CD4-positive, alpha-beta T cell treated with Interleukin-6 at 100 ng/mL for 8 hours (primary cell): ENCODE results near the gene GALNTL6.

ENCODE experiments used
- DNase-seq: peaks from one replicate; pipeline ENCODE4 v3.0.0-alpha.2; 2020; ENCODE audit warnings: mixed read lengths, low spot score

GALNTL6 gene

DNA sequence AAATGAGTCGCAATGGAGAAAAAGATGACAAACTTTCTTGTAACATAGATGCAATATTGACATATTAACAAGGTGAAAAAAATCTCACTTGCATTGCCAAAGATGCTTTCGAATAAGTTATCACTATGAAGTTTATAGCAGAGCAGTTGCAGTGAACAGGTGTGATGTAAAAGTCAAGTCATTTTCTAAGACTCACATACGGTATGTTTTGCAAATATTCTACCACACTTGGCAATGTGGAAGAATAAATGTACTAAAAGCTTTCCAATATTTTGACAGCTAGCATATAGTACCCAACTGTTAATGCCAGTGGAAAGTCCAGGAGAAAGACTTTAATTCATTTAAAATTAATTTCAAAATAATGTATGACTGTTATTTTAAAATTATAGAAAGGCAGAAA, 76.5 kb downstream of the GALNTL6 start:
- DNase-seq = no peak

DNA sequence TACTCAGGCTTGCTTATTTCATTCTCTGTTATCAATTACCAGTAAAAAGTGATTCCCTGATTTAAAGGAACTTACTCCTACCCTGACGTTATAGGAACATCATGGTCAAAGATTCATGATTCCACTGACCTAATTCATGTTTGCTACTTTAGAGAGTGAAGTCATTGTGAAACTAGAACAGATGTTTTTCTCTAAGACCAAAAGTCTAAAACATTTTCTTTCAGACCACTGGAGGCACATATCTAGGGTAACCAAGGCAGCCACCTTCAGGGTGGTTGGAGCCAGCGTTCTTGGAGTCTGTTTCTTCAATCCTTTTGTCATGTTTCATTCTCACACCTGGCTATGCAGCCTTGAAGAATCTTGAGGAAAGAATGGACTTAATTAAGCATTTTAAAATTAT, 77.8 kb downstream of the GALNTL6 start:
- no peak for DNase-seq

DNA sequence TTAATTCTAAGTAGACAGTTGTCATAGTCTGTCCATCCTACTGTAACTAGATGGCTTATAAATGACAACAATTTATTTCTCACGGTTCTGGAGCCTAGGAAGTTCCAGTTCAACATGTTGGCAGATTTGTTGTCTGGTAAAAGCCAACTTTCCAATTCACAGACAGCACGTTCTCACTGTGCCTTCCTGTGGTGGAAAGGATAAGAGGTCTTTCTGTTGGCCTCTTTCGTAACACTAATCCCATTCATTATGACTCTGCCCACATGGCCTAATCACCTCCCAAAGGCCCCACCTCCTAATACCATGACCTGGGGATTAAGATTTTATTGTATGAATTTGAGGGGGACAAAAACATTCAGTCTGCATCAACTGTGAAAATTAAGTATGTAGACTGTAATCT, 83.2 kb downstream of the GALNTL6 start:
- no peak for DNase-seq

DNA sequence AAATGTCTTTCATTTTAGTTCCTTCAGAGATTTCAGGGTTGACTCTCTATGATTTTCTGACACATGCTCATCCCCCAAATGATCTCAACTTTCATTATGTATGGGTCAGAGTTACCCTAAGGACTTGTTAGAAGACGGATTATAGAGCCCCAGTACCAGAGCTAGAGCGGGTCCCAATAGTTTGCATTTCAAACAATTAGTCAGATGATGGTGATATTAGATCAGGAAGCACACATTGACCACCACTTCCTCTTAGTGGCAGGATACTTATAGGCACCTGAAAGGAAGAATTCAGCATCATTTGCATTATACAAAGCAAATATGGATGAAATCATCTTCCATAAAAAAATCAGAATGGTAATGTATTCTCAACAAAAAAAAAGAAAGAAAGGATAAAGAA, 106.1 kb downstream of the GALNTL6 start:
- no peak for DNase-seq

DNA sequence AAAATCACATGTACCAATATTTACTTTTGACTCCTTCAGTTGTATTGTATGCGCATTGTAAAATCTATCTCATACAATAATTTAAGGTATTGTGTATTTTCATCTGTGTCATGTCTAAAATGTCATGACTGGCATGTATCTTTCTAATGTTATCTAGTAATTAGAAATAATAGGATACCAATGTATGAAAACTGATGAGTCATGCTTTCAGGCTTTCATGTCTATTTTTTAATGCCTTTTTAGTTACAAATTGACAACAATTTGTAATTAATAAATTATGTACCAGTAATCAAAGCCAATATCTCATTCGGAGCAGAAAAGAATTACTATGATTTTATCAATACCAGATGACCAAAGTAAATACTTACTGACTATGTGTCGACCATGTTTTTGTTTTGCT, 107.7 kb downstream of the GALNTL6 start:
- DNase-seq = no peak

DNA sequence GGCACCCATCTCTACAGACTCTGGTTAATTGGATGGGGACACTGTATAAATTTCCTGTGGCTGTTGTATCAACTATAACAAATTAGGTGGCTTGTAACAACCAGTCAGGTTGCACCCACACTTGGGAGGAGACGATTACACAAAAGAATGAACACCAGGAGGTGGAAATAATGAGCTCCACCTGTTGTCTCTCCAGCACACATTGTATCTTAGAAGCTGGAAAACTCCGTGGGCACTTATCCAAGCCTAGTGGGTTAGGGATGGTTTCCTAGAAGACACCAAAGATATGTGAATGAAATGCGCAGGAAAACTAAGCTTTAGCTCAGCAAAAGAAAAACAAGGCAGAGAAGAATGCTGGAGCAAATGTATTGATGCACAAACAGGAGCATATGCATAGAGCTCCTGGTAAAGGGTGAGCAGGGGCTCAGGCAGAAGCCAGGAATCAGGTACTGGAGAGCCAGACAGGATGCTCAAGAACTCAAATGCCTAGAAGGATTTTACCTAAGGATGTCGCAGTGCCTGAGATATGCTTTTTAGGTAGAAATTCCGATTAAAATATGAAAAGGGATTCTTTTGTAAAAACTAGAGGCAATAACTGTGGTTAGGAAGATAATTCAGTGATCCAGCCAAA, 111.7 kb downstream of the GALNTL6 start:
- no peak for DNase-seq

DNA sequence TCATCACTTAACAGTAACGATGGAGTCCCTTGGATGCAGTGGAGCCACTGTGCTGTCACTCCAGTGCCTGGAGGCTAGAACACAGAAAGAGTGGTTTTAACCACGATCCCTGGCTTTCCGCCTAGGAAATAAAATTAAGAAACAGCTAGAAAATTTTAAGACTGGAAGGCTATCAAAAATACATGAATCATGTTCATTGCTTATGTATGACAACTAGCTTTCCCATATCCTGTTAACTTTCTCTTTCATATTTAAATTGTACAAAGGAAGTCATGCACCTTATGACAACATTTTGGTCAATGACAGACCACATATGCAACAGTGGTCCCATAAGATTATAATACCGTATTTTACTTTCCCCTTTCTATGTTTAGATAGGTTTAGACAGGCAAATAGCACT, 115.1 kb downstream of the GALNTL6 start:
- DNase-seq = no peak

DNA sequence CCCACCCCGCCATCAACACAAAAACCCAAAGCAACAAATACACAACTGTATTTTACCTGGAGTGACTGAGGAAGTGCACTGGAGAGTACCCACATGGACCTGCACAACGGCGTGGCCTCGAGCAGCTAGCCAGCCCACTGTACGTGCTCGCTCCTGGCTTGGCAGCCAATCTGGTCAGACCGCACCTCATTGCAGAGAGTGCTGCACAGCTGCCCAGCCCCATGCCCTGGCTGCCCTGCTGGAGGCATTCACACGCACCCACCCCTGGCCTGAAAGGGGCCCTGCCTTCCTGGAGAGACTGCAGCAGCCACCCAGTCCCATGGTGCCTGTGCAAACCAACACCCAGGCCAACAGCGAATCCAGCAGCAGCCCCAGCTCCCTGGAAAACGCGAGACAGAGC, 116.3 kb downstream of the GALNTL6 start:
- DNase-seq = no peak

DNA sequence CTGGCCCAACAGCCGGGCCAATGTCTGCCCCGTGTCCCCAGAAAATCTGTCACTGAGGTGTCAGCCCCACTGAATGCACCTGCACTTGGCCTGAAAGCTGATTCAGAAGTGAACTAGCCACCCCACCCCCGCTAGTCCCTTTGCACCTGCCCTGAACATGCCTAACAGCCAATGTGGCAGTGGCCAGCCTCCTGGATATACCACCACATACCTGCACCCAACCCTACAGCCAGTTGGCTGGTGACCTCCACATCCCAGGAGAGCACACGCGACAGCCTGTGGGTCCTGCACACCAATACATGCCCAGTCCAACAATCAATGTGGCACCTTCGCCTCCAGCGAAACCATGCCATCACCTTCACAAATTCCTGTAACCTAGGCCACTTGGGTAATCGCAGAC, 116.7 kb downstream of the GALNTL6 start:
- no peak for DNase-seq

DNA sequence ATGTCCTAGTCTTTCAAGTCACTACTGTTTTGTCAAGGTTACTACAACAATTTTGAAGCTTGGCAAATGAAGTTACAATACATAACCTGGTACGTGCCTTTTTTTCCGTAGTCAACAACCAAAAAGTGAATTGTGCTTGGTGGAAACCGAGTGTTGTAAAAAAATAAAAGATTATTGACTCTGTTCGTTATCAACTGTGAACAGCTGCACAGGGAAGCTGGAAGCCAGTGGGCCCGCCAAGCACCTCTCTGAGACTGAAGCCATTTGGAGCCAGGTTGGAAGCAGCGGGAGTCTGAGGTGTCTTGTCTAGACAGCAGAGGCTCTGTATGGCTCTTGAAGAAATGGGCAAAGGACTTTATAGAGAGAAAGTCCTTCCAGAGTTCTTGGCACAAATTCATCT, 119.0 kb downstream of the GALNTL6 start:
- DNase-seq = no peak

DNA sequence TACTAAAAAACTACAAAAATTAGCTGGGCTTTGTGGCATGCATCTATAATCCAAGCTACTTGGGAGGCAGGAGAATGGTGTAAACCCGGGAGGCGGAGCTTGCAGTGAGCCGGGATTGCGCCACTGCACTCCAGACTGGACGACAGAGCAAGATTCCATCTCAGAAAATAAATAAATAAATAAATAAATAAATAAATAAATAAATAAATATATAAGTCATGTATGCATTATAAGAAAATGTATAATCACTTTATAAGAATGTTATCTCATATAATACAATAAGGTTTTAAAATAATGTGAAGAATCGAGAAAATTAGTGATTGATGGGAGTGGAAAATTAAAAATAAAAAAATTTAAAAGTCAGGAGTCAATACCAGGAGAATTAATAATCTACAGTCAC, 127.5 kb downstream of the GALNTL6 start:
- DNase-seq = no peak

DNA sequence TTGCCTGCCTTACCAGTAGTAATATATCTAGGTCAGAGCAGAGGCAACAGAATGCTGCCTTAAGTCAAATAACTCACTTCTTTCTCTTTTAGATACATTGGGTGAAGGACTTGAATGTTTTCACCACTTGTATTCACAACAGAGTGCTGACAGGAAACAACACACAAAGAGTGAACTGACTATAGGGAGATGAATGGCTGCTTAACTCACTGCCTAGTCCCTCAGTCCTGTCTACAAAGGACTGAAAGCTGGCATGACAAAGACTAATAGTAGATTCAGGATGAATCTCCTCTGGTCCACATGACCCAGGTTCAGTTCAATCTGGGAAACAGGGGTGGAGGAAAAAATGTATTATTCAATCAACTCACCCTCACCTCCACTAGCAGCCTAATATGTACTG, 134.2 kb downstream of the GALNTL6 start:
- DNase-seq = no peak

DNA sequence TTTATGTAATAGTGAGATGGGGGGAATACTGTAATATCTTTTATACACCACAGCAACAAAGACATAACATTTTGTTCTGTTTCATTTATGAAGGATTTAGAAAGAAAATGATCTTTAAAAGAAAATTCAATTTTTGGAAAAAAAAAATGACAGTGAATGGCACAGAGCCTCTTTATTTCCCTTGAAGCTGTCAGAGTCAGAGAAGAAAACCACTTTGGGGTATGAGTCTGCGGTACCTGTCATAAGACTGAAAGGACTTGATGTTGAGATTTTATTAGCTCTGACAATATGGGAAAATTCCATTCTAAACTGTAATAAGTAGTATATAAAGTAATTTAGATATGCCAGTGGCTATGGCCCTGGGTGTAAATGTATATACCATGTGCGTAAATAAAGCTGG, 134.8 kb downstream of the GALNTL6 start:
- DNase-seq = no peak

DNA sequence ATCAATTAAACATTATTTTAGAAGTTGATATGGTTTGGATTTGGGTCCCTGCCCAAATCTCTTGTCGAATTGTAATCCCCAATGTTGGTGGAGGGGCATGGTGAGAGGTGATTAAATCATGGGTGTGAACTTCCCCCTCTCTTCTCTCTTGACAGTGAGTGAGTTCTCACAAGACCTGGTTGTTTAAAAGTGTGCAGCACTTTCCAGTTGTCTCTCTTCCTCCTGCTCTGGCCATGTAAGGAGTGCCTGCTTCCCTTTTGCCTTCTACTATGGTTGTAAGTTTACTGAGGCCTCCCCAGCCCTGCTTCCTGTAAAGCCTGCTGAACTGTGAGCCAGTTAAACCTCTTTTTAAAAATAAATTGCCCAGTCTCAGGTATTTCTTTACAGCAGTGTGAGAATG, 141.4 kb downstream of the GALNTL6 start:
- DNase-seq = no peak

DNA sequence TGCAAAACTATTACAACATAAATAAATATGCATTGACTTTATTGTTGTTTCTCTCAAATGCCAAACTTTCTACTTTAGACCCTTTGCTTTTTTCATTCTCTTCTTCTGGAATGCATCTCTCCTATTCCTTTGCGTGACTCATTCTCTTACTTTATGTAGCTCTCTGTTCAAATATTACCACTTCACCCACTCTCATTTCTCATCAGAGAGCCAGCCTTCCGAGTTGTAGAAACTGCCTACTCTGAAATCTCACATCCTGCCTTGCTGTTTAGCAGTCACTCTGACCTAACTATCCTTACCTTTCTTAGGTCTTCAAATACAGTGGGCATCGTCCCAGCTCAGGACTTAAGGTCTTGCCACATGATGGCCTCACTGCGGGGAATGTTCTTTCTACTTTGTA, 143.5 kb downstream of the GALNTL6 start:
- no peak for DNase-seq

DNA sequence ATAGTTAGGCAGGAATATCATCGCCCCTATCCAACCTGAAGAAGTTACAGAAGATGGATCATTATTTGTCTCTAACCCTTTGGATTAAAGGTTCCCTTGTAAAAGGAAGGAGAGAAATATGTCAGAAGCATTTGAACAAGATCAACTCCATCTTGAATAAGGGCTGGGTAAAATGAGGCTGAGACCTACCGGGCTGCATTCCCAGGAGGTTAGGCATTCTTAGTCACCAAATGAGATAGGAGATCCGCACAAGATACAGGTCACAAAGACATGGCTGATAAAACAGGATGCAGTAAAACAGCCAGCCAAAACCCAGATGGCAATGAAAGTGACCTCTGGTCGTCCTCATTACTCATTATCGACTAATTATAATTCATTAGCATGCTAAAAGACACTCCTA, 148.9 kb downstream of the GALNTL6 start:
- DNase-seq = no peak

DNA sequence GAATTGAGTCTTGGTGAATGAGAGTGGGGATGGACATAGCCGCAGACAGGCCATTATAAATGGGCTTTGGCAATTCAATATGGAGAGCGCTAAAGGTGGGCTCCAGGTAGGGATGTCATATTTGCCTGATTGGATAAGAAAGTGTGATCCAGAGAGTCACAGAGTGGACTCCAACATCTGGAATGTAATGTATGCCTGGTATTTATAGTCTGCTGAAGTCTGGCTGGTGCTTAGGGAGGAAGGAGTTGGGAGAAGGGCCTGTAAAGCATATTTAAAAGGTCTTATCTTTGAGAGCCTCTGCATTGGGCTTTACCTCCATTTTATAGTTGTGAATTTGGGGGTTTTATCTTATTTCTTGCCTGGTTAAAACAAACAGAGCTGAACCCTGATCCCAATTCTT, 153.2 kb downstream of the GALNTL6 start:
- DNase-seq = no peak

DNA sequence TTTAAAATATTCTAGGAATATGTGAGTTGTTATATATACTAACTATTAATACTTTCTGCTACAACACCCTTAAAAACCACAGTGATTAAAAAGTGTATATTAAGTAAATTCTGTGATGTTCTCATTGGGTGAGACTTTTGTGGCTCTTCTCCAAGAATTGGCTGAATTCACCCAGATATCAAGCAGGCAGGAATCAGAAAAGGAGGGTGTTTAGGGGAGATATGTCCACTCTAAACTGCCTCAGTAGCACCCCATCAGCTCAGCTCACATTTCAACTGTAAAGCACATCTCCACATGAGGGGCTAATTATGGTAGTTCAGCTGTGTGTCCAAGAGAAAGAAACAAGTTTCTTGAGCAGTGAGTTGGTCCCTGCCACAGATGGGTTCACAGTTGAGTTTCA, 165.0 kb downstream of the GALNTL6 start:
- no peak for DNase-seq

DNA sequence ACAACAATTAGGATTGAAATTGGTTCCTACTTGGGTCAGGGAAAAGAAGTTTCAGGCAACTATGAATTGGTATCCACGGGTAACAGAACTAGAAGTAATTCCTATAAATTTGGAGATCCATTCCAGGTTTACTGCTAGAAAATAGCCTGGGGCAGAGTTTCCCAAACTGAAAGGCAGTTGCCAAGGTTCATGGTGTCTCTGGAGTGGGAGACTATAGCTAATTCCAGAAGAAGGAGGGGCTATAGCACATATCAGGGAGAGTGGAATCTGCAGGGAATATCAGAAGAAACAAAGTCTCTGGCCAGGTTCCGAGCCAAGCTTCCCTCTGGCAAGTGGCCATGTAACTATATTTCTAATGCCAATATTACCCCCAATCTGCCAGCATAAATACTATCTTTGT, 166.3 kb downstream of the GALNTL6 start:
- DNase-seq = no peak

DNA sequence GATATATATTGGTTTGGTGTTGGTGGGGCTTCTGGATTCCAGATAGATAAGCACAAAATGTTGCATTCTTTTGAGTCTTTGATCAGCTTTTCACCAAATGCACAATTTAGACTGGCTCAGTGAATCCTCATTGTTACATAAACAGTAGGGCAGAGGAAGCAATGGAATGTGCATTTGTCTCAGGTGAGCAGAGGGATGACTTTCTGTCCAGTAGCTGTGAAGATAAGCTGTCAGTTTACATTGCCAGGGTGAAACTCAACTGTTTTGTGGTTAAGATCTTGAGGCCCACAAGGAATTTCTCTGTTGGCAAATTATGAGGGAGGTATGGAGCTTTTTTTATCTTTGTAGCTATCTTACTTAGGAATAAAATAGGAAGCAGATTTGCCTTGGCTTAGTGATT, 168.0 kb downstream of the GALNTL6 start:
- no peak for DNase-seq

DNA sequence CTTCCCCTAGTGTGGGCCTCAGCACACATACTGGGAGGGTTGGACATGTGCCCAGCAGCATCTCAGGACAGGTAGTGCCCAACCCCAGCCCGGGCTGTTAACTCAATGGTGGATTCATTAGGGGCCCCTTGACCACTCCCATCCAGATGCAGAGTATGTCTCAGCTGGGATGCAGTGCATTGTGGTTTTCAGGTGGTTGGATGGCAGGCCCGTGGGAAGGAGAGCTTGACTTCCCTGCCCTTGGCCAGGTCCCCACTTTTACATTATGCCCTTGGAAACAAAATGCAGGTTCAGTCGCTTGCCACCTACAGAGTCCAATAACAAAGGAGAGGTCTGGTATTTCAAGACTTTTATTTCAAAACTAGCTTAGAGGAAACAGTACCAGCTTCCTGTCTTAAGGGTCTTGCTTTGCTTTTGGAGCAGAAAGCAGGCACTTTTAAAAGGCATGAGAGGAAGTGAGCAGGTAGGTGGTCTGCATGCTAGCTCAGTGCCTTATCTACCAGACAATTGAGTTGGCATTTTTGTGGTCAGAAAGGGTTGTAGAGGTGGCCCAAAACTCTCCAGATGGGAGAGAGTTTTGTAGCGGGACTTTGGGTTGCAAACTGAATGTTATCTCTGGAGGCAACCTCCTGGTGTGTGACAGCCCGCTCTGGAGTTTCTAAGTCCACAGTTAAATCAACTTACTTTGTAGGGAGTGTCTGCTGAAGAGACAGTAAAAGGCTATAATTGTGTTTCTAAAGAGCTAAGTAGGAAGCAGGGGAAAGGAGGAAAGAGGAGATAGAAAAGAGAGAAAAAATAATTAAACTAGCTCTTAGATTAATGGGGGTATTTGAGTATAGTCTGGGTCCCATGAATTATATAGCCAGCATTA, 171.0 kb downstream of the GALNTL6 start:
- no peak for DNase-seq

DNA sequence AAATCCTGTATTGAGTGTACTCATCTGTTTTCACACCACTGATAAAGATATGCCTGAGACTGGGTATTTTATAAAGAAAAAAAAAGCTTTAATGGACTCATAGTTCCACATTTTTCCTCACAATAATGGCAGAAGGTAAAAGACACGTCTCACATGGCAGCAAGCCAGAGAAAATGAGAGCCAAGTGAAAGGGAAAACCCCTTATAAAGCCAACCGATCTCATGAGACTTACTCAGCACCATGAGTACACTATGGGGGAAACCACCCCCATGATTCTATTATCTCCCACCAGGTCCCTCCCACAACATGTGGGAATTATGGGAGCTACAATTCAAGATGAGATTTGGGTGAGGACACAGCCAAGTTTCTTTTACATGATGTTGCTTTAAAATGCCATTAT, 171.9 kb downstream of the GALNTL6 start:
- DNase-seq = no peak

DNA sequence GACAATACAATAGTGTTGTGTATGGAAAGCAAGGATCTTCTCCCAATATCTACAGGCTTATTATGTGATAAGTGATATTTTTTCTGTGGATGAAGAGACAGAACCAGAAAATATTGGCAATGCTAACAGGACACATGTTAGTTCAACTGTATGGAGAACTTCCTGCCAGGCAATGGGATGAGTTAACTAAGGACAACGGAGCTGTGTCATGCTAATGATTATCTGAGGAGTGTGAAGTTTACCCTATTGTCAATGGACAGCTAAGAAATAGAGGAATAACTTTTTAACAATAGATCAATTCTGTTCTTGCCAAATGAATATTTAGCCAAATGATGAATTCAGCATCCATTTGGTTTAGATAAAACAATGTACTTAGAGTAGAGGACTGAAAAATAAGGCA, 180.0 kb downstream of the GALNTL6 start:
- DNase-seq = no peak

DNA sequence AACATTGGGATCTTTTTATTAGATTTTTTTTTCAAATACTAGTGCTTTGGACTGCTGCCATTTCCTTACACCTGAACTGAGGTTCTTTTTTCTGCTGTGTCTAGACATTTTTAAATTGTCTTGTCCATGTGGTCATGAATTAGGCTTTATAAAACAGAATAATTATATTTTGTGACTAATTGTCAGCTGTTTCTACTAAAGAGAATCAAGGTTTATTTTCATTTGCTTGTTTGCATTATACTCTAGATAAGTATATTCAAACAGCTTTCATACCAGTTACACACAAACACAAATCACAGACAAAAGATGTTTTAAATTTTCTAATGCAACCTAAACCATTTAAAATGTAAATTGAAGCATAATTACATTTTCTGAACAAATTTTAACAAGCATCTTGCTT, 194.7 kb downstream of the GALNTL6 start:
- DNase-seq = no peak
